B cell (primary cell): Measurements from ENCODE around the gene ADAMTSL4. TPM values are rescaled to one million over a fixed set of nuclear protein-coding genes. Genes with fewer than 3 reads are reported as not detected.

ENCODE experiments used
- ATAC-seq: fragments of 200-7000 bp; cut with Tn5 transposase; one replicate; pipeline ENCODE4 v1.10.0; 2021; ENCODE audit warnings: low read depth, mild to moderate bottlenecking, moderate number of reproducible peaks, moderate library complexity
- CTCF ChIA-PET: fragments of 350-600 bp; sonication (Branson Sonifier 250); formaldehyde crosslinking; loops from one replicate; lab custom pipeline; 2021; ENCODE audit warnings: antibody characterized with exemption, inconsistent platforms; lab: Charles Lee
- POLR2A ChIA-PET: fragments of 350-600 bp; sonication (Branson Sonifier 250); formaldehyde crosslinking; loops from one replicate; lab custom pipeline; 2021; ENCODE audit warnings: antibody characterized with exemption; lab: Charles Lee
- DNase-seq: peaks from one replicate; pipeline ENCODE4 v3.0.0; 2013
- H2AFZ ChIP-seq: 2 replicates; pipeline ENCODE4 v1.6.1; 2012; ENCODE audit warnings: mild to moderate bottlenecking, low read depth, low read length; ENCODE audit not compliant: insufficient read depth, poor library complexity, severe bottlenecking
- H3K27ac ChIP-seq, 2 donors: 1 replicate in 1 of 2; 2 replicates in 1 of 2; pipeline ENCODE4 v1.5.1; 2012 to 2013; ENCODE audit warnings: low read length in 2 of 2, mild to moderate bottlenecking in 2 of 2, moderate library complexity in 1 of 2
- H3K27me3 ChIP-seq, 4 experiments: fragments of 200-600 bp in 1 of 4; sonication (generic) in 1 of 4; replicated peaks in 1 of 4; 1 replicate in 2 of 4; 2 replicates in 2 of 4; pipeline versions ENCODE4 v1.6.1 to v1.7.0; 2013 to 2016; ENCODE audit warnings: low read length in 3 of 4, mild to moderate bottlenecking in 2 of 4, mixed read lengths in 1 of 4, moderate library complexity in 1 of 4; ENCODE audit not compliant: insufficient read depth in 4 of 4, control insufficient read depth in 3 of 4; ENCODE audit errors: control extremely low read depth in 1 of 4
- H3K36me3 ChIP-seq, 2 experiments: replicated peaks in 1 of 2; 1 replicate in 1 of 2; 2 replicates in 1 of 2; pipeline versions ENCODE4 v1.6.1 to v1.7.1; 2013; ENCODE audit warnings: low read length in 1 of 2; ENCODE audit not compliant: insufficient read depth in 2 of 2, control insufficient read depth in 1 of 2; ENCODE audit errors: control extremely low read depth in 1 of 2, extremely low read depth in 1 of 2
- H3K4me1 ChIP-seq, 2 donors: fragments of 200-600 bp in 1 of 2; sonication (generic) in 1 of 2; 1 replicate in 1 of 2; 2 replicates in 1 of 2; pipeline versions ENCODE4 v1.5.1 to v1.6.1; 2013 to 2017; ENCODE audit warnings: low read length in 2 of 2; ENCODE audit not compliant: control insufficient read depth in 2 of 2, insufficient read depth in 2 of 2
- H3K4me2 ChIP-seq: replicated peaks from 2 replicates; pipeline ENCODE3; 2012; ENCODE audit warnings: mild to moderate bottlenecking, low read depth, low read length; ENCODE audit not compliant: poor library complexity, severe bottlenecking
- H3K4me3 ChIP-seq, 5 experiments: fragments of 200-600 bp in 1 of 5; sonication (generic) in 1 of 5; 1 replicate in 3 of 5; 2 replicates in 2 of 5; pipeline versions ENCODE4 v1.5.1 to v1.7.0; 2011 to 2016; ENCODE audit warnings: low read length in 4 of 5, mild to moderate bottlenecking in 4 of 5, low read depth in 2 of 5, control low read depth in 1 of 5, moderate library complexity in 1 of 5; ENCODE audit not compliant: insufficient read depth in 1 of 5; ENCODE audit errors: control extremely low read depth in 1 of 5, extremely low read depth in 1 of 5
- H3K79me2 ChIP-seq: fragments of 200-600 bp; sonication (generic); one replicate; pipeline ENCODE4 v1.6.0; 2016; ENCODE audit warnings: low read length; ENCODE audit not compliant: control insufficient read depth, insufficient read depth
- H3K9ac ChIP-seq: fragments of 200-600 bp; sonication (generic); 2 replicates; pipeline ENCODE4 v1.6.1; 2017; ENCODE audit warnings: mild to moderate bottlenecking, low read length, moderate library complexity
- H3K9me3 ChIP-seq, 3 donors: one replicate each; pipeline versions ENCODE4 v1.6.1 to v1.7.1; 2013; ENCODE audit warnings: low read length in 2 of 3; ENCODE audit not compliant: control insufficient read depth in 2 of 3, insufficient read depth in 1 of 3; ENCODE audit errors: control extremely low read depth in 1 of 3
- H4K20me1 ChIP-seq: 2 replicates; pipeline ENCODE4 v1.6.0; 2012; ENCODE audit warnings: mild to moderate bottlenecking, low read length; ENCODE audit not compliant: insufficient read depth, control insufficient read depth, poor library complexity, severe bottlenecking
- H3K27ac Mint-ChIP-seq: one replicate; pipeline ENCODE4 v1.8.0; 2021; ENCODE audit warnings: mixed read lengths
- H3K27me3 Mint-ChIP-seq: one replicate; pipeline ENCODE4 v1.8.0; 2021; ENCODE audit warnings: mixed read lengths
- H3K4me1 Mint-ChIP-seq: one replicate; pipeline ENCODE4 v1.8.0; 2021; ENCODE audit warnings: mixed read lengths
- H3K4me3 Mint-ChIP-seq: one replicate; pipeline ENCODE4 v1.8.0; 2021; ENCODE audit warnings: mixed read lengths
- H3K9me3 Mint-ChIP-seq: one replicate; pipeline ENCODE4 v1.8.0; 2022; ENCODE audit warnings: mixed read lengths; ENCODE audit not compliant: insufficient read depth
- EZH2 ChIP-seq: IDR thresholded peaks from 2 replicates; pipeline ENCODE4 v1.6.1; 2012; ENCODE audit warnings: borderline replicate concordance, low read depth, mild to moderate bottlenecking, moderate library complexity, low read length; ENCODE audit not compliant: insufficient read depth, poor library complexity, severe bottlenecking
- WGBS: methylation state at CpG from one replicate; pipeline ENCODE4 v1.1.5; 2013; ENCODE audit warnings: missing lambda C conversion rate; ENCODE audit not compliant: insufficient coverage; 5-methylcytosine and 5-hydroxymethylcytosine counted together
- intact Hi-C: fragments of 100-400 bp; cut with micrococcal nuclease; formaldehyde crosslinking; loops from one replicate; pipeline ENCODE4 v1.10.0; 2022
- polyA plus RNA-seq: library from polyadenylated mRNA; depleted of rRNA; stranded (reverse); fragments of >200 nt; gene quantifications from 2 replicates; pipeline ENCODE4 v1.2.3, GENCODE V29; 2012
- total RNA-seq, 2 donors: library from RNA; stranded (reverse); fragments of 120-200 nt in 1 of 2; gene quantifications; 1 replicate in 1 of 2; 2 replicates in 1 of 2; pipeline versions ENCODE4 v1.2.3 to v1.2.4, GENCODE V29; 2013 to 2022
- TF ChIP-seq, protein P1 (sequence below): fragments of 200-600 bp; IDR thresholded peaks from one replicate; pipeline ENCODE4 v1.8.0; 2022; ENCODE audit warnings: antibody characterized with exemption, mild to moderate bottlenecking

ADAMTSL4 gene
- total and polyA plus RNA-seq, 2 donors (not counting 1 experiment from before 2014, with no cell fraction given): 0.70 TPM; not detected in 1

DNA sequence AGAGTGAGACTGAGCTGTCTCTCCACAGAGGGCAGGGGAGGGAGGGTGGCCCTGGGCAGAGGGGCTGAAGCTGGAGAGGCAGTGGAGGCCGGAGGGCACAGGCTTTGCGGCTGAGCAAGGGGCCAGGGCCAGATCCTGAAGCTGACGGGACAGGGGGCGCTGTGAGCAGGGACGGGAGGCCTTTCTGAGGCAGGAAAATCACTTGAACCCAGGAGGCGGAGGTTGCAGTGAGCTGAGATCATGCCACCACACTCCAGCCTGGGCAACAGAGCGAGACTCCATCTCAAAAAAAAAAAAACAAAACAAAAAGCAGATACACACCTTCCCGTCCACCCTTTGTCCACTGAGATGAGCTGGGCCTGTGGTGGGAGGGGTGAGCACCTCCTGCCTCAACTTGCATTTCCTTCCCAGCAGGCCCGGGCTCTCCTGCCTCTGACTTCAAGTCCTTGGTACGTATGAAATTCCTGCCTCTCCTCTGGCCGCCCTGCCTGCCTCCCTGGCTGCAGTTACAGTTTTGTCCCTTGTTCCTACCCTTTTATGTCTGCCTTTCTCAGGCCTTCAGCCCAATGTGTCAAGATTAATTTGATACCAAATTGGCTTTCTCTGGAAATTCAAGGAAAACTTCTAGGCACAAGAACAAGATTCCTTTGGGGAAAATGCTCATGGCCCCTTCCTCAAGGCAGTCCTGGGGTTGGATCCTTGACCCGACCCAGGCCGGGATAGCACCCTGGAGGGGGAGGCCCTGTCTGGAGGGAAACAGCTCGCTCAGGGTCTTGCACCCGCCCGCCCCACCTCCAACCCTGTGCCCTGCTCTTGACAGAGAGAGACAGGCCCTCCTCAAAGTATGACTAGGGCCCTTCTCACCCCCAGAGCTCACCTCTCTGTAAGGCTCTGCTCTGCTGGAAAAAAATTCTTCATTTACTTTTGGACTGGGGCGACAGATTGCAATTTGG lies 11.2 kb upstream of the ADAMTSL4 start:
- Histone ChIP-seq H3K9ac (no peak overlapping the region), H3K36me3 (no peaks in the 10 kb centered on the region), H4K20me1 (no peaks in the 10 kb centered on the region), H3K4me3 (no peak overlapping the region), H3K4me2 (no peak overlapping the region), H3K27me3 (no peaks in the 10 kb centered on the region), H3K79me2 (no peaks in the 10 kb centered on the region), H3K4me1 (no peaks in the 10 kb centered on the region), H2AFZ (no peak overlapping the region), H3K27ac (no peak overlapping the region), H3K9me3 (no peaks in the 10 kb centered on the region)
- TF ChIP-seq EZH2: no peak
- WGBS: 86% methylated on average over 12 of the region's 17 CpGs
- ChIA-PET POLR2A (no interaction called here), CTCF (no interaction called here)
- H3K4me3 Mint-ChIP-seq: no peak overlapping the region
- no peak overlapping the region for H3K27ac Mint-ChIP-seq
- ATAC-seq (no peak), DNase-seq (no peak)
- H3K9me3 Mint-ChIP-seq: no peaks in the 10 kb centered on the region
- no peaks in the 10 kb centered on the region for H3K27me3 Mint-ChIP-seq
- H3K4me1 Mint-ChIP-seq: no peaks in the 10 kb centered on the region
- intact Hi-C loops: no loop called here

DNA sequence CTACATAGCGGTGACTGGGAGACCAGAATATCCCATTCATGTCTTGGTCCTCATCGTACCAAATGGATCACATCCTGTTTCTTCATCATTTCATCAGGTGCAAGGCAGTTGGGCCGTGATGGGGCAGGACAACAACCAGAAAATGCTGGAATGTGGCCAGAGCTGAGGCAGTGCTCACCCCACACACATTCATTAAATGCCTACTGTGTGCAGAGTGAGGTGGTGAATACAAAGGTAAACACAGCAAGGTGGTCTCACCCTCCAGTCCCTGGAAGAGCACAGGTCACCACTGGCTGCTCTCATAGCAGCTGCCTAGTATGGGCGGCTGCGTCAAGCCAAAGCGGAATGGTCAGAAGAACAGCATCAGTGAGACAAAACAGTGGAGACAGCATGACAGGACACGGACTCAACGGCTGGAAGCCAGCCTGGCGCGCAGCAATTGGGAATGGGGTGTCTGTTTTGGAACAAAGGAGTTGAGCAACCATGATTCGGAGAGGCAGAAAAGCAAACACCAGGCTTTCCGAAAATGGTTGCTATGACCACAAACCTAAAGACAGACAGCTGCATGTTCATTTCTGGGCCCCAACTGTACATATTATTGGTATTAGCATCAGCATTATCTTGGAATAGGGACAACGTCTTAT lies 5.6 kb upstream of the ADAMTSL4 start:
- H3K4me3 Mint-ChIP-seq: no peak overlapping the region
- Histone ChIP-seq H3K4me3 (no peak overlapping the region), H3K4me2 (no peak overlapping the region), H3K27me3 (peaks cover 0 to 17% (median 3%) of the 10 kb centered on the region in 4 experiments), H3K79me2 (no peaks in the 10 kb centered on the region), H3K9ac (no peak overlapping the region), H3K9me3 (no peaks in the 10 kb centered on the region), H2AFZ (no peak overlapping the region), H4K20me1 (no peaks in the 10 kb centered on the region), H3K36me3 (no peaks in the 10 kb centered on the region), H3K27ac (no peak overlapping the region), H3K4me1 (peaks cover 3 to 4% of the 10 kb centered on the region in 2 donors)
- TF ChIP-seq EZH2: no peak
- TF ChIP-seq, protein P1, sequence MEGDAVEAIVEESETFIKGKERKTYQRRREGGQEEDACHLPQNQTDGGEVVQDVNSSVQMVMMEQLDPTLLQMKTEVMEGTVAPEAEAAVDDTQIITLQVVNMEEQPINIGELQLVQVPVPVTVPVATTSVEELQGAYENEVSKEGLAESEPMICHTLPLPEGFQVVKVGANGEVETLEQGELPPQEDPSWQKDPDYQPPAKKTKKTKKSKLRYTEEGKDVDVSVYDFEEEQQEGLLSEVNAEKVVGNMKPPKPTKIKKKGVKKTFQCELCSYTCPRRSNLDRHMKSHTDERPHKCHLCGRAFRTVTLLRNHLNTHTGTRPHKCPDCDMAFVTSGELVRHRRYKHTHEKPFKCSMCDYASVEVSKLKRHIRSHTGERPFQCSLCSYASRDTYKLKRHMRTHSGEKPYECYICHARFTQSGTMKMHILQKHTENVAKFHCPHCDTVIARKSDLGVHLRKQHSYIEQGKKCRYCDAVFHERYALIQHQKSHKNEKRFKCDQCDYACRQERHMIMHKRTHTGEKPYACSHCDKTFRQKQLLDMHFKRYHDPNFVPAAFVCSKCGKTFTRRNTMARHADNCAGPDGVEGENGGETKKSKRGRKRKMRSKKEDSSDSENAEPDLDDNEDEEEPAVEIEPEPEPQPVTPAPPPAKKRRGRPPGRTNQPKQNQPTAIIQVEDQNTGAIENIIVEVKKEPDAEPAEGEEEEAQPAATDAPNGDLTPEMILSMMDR: no peak
- peaks cover 8% of the 10 kb centered on the region for H3K27me3 Mint-ChIP-seq
- POLR2A ChIA-PET: no interaction called here
- DNase-seq: no peak
- H3K4me1 Mint-ChIP-seq: peaks cover 3% of the 10 kb centered on the region
- H3K27ac Mint-ChIP-seq: no peak overlapping the region
- intact Hi-C loops: no loop called here
- WGBS: 95% methylated on average over 10 of the region's 13 CpGs
- no peak for ATAC-seq
- H3K9me3 Mint-ChIP-seq: no peaks in the 10 kb centered on the region
- CTCF ChIA-PET: interaction anchor here (0.7 to 1.5 kb wide), 2 partner anchors 11 to 309 kb away, joined by 3 to 4 read pairs; no protein-coding TSS in a partner anchor
